Astrocyte of the spinal cord (primary cell): ENCODE data around the gene TWF2.

Experiments used
- DNase-seq: peaks from one replicate; pipeline ENCODE4 v3.0.0; 2011; ENCODE audit warnings: low read depth, low spot score
- H3K4me3 ChIP-seq: 2 replicates; pipeline ENCODE4 v1.5.1; 2011; ENCODE audit warnings: low read depth, mild to moderate bottlenecking, low read length, moderate library complexity
- in situ Hi-C: cut with HindIII; loops from 2 replicates; pipeline ENCODE4 v1.10.0; 2017; ENCODE audit warnings: low sequenced_read_pairs
- TF ChIP-seq, protein P1 (sequence below): IDR thresholded peaks from 2 replicates; pipeline ENCODE4 v1.5.1; 2012; ENCODE audit warnings: low read depth, mild to moderate bottlenecking, low read length, inconsistent platforms

Gene TWF2

GRCh38 chr3:52185311-52185710 is 53.6 kb downstream of the TWF2 start:
- no peak for DNase-seq
- TF ChIP-seq, protein P1, sequence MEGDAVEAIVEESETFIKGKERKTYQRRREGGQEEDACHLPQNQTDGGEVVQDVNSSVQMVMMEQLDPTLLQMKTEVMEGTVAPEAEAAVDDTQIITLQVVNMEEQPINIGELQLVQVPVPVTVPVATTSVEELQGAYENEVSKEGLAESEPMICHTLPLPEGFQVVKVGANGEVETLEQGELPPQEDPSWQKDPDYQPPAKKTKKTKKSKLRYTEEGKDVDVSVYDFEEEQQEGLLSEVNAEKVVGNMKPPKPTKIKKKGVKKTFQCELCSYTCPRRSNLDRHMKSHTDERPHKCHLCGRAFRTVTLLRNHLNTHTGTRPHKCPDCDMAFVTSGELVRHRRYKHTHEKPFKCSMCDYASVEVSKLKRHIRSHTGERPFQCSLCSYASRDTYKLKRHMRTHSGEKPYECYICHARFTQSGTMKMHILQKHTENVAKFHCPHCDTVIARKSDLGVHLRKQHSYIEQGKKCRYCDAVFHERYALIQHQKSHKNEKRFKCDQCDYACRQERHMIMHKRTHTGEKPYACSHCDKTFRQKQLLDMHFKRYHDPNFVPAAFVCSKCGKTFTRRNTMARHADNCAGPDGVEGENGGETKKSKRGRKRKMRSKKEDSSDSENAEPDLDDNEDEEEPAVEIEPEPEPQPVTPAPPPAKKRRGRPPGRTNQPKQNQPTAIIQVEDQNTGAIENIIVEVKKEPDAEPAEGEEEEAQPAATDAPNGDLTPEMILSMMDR, result no peak
- H3K4me3 ChIP-seq, result no peak overlapping the region
- in situ Hi-C loops, result no loop called here

- no peak for DNase-seq
- in situ Hi-C loops, result no loop called here
- no peak overlapping the region for H3K4me3 ChIP-seq
- TF ChIP-seq, protein P1, result no peak
Observed at GRCh38 chr3:52184690-52185089, 54.3 kb downstream of the TWF2 start.

GRCh38 chr3:52183786-52184445 is 55.0 kb downstream of the TWF2 start:
- in situ Hi-C loops, result no loop called here
- TF ChIP-seq, protein P1, result no peak
- no peak overlapping the region for H3K4me3 ChIP-seq
- DNase-seq, result no peak

- TF ChIP-seq, protein P1, result no peak
- in situ Hi-C loops, result no loop called here
- no peak overlapping the region for H3K4me3 ChIP-seq
- DNase-seq, result no peak
Observed at GRCh38 chr3:52182691-52183090, 56.3 kb downstream of the TWF2 start.

- DNase-seq, result no peak
- in situ Hi-C loops, result no loop called here
- TF ChIP-seq, protein P1, result no peak
- no peak overlapping the region for H3K4me3 ChIP-seq
Observed at GRCh38 chr3:52182196-52182595, 56.8 kb downstream of the TWF2 start.

GRCh38 chr3:52181543-52181942 is 57.4 kb downstream of the TWF2 start:
- TF ChIP-seq, protein P1, result no peak
- no peak for DNase-seq
- in situ Hi-C loops, result no loop called here
- H3K4me3 ChIP-seq, result no peak overlapping the region
